Renal pelvis (tissue), 4 donors: Measurements from ENCODE around the gene HDAC10. TPM values are rescaled to one million over a fixed set of nuclear protein-coding genes. Genes with fewer than 3 reads are reported as not detected.
"Not testable (repeated sequence)": the region's sequence is repeated elsewhere in the genome, so short reads cannot be mapped to it uniquely, and the experiment has no call there.

ENCODE experiments used
- DNase-seq: peaks from one replicate; pipeline ENCODE4 v3.0.0-alpha.2; 2013
- polyA plus RNA-seq, 3 donors: library from polyadenylated mRNA; unstranded; fragments of 120-200 nt; gene quantifications; one replicate each; pipeline ENCODE4 v1.2.1, GENCODE V29; 2013; ENCODE audit not compliant: insufficient read length in 3 of 3

The HDAC10 gene
- polyA plus RNA-seq, 3 donors: 25.6 to 29.8 (median 26.7) TPM

GRCh38 chr22:50286275-50286674 lies 35.2 kb upstream of the HDAC10 start:
- no peak for DNase-seq

DNA sequence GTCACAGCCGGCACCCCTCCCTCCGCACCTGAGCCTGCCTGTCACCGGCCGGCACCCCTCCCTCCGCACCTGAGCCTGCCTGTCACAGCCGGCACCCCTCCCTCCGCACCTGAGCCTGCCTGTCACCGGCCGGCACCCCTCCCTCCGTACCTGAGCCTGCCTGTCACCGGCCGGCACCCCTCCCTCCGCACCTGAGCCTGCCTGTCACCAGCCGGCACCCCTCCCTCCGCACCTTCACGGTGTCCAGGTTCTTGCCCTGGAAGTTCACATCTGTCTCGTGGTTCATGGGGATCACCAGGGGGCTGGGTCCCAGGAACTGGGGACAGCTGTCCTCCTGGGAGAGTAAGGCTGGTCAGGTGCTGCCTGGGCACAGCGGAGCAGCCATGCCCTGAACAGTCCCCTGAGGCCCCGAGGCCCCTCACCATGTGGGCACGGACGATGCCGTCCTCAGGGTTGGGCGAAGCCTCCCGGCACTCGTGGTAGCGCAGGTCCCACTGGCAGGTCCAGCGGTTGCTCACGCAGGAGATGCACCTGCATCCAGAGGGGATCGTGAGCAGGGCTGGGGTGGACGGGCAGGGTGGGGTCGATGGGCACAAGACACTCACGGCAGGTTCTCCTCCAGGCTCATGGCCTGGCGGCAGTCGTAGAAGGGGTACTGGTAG lies 34.6 kb upstream of the HDAC10 start:
- no peak for DNase-seq

DNA sequence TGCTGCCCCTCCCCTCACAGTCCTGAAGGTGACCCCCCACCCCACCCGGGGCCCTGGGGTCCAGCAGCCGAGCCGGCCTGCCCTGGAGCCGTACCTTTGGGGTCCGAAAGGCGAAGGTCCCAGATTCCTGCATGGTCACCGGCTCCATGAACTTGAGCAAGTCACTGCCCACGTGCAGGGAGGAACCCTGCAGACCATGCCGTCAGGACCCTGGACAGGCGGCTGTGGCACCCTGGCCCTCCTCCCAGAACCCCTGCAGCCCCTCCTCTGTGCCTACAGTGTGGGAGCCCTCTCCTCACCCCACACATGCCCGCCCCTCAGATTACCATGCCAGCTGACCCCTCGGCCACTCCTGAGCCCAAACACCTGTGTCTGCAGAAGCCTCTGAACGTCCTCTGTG lies 33.4 kb upstream of the HDAC10 start:
- no peak for DNase-seq

DNA sequence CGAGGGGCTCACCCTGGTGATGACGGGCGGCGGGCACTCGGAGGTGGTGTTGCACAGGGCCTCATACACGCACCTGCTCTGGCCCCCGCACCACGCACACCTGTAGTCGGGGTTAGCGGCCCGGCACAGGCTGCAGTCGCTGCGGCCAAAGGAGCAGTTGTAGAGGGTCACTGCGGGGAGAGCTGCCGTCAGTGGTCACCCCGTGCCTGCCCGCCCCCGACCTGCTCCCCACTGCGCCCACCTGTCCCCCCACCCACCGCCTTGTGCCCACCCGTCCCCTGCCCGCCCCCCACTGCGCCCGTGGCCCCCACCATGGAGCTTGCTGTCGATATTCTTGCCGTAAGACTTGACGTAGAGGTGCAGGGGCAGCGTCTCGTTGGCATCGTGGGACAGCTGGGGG lies 32.8 kb upstream of the HDAC10 start:
- no peak for DNase-seq

DNA sequence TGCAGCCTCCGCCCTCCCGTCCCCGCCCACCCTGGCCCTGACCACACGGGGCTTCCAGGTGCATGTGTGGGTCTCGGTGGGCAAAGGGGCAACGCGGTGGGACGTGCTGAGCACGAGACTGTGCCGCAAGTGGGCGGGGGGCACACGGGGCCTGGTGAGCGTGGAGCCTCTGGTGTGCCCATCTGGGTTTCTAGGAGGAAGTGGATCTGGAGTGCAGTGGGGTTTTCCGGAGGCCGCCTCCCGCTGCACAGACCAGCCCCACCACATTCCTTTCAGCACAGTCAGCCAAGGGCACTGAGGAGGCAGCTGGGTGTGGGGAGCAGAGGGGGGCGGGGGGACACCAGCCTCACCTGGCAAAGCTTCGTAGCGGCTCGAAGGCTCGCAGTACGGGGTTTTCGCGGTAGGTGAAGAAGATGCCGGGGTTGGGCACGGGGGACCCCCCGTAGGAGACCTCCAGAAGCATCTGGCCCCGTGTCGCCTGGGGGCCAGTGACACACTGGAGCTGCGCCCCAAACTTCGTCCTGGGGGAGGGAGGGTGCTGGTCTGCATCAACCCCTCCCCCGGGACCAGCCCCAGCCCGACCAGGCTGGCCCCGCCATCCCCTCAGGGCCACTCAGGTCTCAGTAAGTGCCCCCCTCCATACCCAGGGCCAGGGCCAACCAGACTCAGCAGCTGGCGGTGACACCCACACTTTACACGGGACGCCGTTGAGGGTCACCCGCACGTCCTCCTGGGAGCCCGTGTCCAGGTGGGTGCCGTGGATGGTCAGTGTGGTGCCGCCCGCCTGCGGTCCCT lies 31.5 kb upstream of the HDAC10 start:
- no peak for DNase-seq

GRCh38 chr22:50281957-50282356 lies 30.9 kb upstream of the HDAC10 start:
- DNase-seq: no peak

- no peak for DNase-seq
Measured at GRCh38 chr22:50281384-50281760, 30.3 kb upstream of the HDAC10 start.

- DNase-seq: no peak
Measured at GRCh38 chr22:50280708-50281383, 29.8 kb upstream of the HDAC10 start.

DNA sequence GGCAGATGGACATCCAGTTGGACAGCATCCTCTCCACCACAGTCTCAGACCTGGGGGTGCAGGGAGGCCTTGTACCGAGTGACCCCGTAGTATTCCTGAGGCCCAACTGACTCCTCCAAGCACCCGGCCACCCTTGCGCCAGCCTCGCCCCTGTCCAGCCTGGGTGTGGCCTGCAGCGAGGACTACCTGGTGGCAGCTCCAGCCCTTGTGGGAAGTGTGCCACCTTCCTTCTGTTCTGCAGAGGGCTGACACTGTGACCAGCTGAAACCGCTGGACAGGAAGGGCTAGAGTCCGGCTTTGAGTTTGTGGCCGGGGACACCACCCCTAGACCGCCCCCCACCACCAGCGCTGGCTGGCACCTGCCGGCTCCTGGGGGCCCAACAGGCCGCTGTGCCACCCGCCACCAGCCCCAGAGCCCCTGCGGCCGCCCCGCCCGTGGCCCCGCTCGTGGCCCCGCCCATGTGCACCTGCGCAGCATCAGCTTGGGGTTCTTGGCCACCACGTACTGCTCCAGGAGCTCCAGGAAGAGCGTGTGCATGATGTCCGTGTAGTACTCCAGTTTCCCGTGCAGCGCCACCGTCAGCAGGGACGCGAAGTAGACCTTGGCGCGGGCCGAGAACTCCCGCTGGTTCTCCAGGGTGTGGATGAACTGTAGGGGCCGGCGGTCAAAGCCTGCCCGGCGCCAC lies 29.1 kb upstream of the HDAC10 start:
- no peak for DNase-seq

DNA sequence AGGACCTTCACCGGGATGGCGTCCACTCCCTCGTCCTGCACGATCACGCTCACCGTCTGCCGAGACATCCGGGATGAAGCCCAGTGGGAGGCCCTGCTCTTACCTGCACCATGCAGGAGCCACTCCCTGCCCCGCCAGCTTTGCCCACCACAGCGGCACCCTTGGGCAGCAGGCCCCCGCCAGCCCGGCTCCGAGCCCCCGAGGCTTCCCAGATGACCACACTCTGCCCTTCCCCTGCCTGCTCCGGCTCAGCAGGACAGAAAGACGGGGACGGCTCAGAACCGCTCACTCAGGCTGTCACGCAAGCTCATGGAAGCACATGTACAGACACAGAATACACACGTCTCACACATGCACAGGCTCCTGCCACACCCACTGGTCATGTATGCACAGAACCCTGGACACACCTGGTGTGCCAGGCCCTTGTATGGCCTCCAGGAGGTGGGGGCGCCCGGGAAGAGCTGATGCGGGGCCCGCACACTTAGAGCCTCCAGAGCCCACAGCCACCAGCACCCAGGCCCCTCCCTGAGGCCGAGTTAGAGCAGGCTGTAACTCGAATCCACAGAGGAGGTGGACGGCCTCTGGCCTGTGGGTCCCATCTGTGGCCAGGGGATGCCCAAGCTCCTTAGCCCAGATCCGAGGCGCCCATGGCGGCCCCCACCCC lies 28.0 kb upstream of the HDAC10 start:
- no peak for DNase-seq

- no peak for DNase-seq
Measured at GRCh38 chr22:50278461-50278860, 27.4 kb upstream of the HDAC10 start.

GRCh38 chr22:50277761-50278160 lies 26.7 kb upstream of the HDAC10 start:
- DNase-seq: no peak

DNA sequence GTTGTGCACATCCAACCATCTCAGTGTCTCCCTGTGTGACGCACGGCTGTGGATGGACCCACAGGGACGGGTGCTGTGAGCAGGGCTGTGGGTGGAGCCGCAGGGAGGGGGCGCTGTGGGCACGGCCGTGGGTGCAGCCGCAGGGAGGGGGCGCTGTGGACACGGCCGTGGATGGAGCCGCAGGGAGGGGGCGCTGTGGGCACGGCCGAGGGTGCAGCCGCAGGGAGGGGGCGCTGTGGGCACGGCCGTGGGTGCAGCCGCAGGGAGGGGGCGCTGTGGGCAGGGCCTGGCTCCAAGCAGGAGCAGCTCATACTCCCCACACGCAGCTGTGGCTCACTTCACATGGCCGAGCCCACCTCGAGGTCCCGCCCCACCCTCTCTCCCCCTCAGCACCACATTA lies 25.1 kb upstream of the HDAC10 start:
- DNase-seq: no peak

DNA sequence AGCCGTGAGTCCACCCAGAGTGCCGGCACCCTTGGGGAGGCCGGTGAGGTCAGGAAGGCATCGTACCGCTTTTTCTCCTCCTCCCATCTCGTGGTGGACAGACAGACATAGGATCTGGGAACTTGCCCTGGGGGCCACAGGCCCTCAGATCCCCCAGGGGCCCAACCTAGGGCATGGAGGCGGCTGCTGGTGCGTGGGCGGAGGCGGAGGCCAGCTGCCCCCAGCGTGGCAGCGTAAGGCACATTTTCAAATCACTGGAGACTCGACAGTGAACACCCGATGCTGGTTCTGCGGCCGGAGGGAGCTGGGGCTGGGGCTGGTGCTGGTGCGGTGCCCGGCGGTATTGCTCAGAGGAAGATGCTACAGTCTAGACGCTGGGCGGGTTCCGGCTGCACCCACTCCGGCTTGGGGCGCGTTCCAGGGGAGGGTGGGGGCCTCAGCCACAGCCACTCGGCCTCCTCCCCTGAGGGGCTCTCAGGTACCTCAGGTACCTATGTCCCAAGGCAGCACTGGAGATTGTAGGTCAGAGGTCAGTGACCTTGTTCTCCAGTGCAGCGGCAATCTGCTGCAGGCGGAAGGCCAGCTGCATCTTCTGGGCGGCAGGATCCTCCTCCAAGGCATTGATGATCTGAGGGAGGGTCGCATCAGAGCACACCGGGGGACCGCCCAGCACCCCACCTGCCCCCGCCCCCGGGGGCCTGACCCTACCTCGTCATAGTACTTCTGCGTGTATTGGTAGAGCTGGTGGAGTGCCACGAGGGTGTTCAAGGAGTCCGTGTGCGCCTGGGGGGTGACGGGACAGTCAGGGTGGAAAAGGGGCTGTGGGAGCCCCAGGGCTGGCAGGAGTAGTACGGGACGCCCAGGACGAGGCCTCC lies 24.4 kb upstream of the HDAC10 start:
- DNase-seq: no peak

DNA sequence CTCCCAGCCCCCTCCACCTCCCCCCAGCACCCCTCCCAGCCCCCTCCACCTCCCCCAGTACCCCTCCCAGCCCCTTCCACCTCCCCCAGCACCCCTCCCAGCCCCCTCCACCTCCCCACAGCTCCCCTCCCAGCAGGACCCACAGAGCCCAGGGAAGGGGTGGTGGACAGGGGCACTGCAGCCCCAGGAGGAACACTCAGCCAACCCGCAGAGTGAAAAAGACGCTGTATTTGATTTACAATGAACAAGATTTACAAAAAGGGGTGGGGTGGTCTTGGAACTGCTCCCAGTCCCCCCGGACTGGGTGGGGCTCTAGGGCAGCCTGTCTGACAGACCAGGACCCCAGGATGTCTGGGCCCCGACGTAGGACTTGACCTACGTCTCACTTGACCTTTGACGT lies 23.7 kb upstream of the HDAC10 start:
- DNase-seq: no peak

DNA sequence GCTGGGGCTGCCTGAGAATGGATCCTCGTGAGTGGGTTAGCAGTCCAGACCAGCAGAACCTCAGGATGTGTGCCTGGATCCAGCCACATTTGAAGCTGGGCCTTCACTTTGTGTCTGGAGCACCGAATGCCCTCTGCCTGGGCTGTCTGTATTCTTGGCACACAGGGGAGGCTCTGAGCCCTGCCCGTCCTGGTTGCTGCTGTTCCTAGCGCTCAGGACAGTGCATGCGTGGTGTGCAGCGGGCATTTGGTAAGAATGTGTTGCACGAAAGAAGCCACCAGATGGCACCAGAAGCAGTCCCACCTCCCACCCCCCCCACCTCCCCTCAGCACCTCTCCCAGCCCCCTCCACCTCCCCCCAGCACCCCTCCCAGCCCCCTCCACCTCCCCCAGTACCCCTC lies 23.2 kb upstream of the HDAC10 start:
- DNase-seq: no peak

GRCh38 chr22:50273781-50274180 lies 22.7 kb upstream of the HDAC10 start:
- not testable (repeated sequence) for DNase-seq

DNA sequence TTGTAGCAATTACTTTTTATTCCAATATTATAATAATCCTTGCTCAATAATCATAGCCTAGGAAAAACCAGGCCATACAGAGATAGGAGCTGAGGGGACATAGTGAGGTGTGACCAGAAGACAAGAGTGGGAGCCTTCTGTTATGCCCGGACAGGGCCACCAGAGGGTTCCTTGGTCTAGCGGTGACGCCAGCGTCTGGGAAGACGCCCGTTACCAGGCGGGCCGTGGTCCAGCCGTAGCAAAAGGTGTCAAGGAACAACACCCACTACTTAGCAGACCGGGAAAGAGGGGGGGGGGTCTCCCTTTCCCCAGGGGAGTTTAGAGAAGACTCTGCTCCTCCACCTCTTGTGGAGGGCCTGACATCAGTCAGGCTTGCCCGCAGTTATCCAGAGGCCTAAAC lies 22.3 kb upstream of the HDAC10 start:
- not testable (repeated sequence) for DNase-seq

DNA sequence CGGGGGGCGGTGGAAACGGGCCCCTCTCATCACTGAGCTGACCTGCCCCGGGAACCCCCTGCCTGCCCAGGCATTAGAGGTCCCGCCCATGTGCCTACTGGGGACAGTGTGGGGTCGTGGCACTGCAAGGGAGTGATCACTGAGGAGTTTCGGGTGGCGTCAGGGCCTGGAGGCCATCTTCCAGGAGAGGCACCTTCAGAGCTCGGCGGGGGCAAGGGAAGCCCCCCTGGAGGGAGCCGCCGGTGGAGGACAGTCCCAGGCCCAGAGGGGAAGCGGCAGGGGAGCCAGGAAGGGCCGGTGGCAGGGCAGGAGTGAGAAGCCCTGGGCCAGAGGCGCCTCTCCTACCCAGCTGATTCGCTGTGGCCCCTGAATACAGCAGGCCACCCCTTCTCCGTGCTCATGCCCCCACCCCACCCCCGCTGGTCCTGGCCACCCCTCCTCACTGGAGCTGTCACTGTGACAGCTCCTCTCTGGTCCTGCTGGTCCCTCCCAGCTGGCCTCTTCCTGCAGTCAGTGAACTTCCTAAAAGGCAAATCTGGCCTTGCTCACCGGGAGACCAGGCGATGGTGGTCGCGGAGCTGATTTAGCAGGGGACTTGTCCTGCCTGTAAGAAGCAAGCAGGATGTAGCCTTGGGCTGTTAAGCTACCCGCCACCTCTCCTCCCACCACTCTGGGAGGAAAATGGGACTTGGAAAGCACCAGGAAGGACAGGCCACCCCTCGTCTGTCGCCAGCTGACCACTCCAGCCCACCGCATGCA lies 21.2 kb upstream of the HDAC10 start:
- no peak for DNase-seq

DNA sequence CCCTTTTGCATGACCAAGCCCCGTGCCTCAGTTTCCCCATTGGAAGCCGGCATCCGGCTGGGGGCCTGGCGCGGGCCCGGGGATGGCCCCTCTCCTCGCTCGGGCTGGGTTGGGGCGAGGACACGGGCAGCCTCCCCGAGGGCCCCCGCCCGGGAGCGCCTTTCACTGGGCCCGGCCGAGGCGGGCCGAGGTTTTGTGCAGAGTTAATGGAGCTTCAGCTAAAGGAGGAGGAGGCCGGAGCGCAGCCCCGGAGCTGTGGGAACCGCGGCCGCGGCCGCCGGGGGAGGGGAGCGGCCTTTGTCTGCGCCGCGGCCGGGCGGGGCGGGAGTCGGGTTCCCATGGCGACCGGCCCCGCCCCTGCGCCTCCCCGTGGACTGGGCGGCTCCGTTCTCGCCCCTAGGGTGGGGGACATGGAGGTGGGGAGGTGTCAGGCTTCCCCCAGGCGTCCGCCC lies 20.5 kb upstream of the HDAC10 start:
- DNase-seq: no peak
